Stomach (tissue), 4 donors: Measurements from ENCODE around the gene DCAF5.

Experiments
- EP300 ChIP-seq: sonication (generic); formaldehyde crosslinking; IDR thresholded peaks from one replicate; pipeline ENCODE4 v1.6.1; 2017; ENCODE audit warnings: antibody characterized with exemption
- TF ChIP-seq, protein P1 (sequence below), 7 experiments: fragments of 450-650 bp in 4 of 7; fragments of 200-600 bp in 3 of 7; sonication (generic) in 3 of 7; IDR thresholded peaks; one replicate each; pipeline ENCODE4 v1.5.1; 2016 to 2019; ENCODE audit warnings: antibody characterized with exemption in 7 of 7, control low read depth in 2 of 7, mild to moderate bottlenecking in 1 of 7

DNA sequence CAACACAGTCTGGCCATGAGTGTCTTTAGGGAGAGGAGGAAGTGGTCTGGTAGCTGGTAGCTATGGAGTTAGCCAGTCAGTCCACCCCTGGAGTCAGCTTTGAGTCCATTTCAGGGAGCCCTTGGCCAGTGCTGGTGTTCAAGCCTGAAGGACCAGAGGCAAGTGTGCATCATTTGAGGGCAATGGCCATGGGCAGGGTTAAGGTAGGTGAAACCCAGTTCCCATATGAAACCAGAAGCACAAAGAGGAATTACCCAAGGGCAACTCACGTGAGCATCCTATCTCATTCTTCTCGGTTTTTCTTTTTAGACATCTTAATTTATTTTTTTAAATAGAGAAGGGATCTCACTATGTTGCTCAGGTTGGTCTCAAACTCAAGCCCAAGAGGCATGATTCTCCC lies 112.6 kb downstream of the DCAF5 start:
- TF ChIP-seq, protein P1, sequence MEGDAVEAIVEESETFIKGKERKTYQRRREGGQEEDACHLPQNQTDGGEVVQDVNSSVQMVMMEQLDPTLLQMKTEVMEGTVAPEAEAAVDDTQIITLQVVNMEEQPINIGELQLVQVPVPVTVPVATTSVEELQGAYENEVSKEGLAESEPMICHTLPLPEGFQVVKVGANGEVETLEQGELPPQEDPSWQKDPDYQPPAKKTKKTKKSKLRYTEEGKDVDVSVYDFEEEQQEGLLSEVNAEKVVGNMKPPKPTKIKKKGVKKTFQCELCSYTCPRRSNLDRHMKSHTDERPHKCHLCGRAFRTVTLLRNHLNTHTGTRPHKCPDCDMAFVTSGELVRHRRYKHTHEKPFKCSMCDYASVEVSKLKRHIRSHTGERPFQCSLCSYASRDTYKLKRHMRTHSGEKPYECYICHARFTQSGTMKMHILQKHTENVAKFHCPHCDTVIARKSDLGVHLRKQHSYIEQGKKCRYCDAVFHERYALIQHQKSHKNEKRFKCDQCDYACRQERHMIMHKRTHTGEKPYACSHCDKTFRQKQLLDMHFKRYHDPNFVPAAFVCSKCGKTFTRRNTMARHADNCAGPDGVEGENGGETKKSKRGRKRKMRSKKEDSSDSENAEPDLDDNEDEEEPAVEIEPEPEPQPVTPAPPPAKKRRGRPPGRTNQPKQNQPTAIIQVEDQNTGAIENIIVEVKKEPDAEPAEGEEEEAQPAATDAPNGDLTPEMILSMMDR (IDR thresholded peaks at IDR 0.05): no peak
- no peak for TF ChIP-seq EP300
